AG09319 (cell line): ENCODE measurements around the gene PXK.
A peak's percentile ranks its signal among the peaks of the same experiment; 100 is the strongest.

Experiments used
- DNase-seq: peaks from one replicate; pipeline ENCODE4 v3.0.0-alpha.2; 2010; ENCODE audit warnings: low read depth; ENCODE audit errors: extremely low read depth
- TF ChIP-seq, protein P1 (sequence below): IDR thresholded peaks from 2 replicates; pipeline ENCODE4 v1.5.1; 2011; ENCODE audit warnings: low read depth, mild to moderate bottlenecking, inconsistent platforms, low read length, moderate library complexity

Gene PXK

DNA sequence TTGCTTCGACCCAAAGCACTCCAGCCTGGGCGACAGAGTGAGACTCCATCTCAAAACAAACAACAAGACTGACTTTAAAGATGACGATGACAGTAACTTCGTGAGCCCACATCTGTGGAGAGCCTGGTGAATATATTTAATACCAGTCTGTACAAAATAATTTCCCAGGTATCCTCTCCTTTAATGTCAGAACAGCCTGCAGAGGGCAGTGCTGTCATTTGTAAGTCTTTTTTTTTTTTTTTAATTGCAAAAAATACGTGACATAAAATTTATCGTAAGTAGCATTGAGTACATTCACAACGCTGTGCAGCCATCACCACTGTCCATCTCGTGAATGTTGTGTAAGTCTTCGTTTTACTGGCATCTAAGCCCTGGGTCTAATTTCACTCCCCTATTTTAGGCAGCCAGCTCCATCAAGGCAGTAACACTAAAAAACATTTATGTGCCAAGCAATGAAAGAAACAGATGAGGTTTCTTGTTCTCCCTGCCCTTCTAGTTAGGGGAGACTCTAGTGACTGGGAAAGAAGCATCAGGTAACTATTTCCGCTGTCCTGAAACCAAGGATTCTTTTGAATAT lies 25.0 kb upstream of the PXK start:
- TF ChIP-seq, protein P1, sequence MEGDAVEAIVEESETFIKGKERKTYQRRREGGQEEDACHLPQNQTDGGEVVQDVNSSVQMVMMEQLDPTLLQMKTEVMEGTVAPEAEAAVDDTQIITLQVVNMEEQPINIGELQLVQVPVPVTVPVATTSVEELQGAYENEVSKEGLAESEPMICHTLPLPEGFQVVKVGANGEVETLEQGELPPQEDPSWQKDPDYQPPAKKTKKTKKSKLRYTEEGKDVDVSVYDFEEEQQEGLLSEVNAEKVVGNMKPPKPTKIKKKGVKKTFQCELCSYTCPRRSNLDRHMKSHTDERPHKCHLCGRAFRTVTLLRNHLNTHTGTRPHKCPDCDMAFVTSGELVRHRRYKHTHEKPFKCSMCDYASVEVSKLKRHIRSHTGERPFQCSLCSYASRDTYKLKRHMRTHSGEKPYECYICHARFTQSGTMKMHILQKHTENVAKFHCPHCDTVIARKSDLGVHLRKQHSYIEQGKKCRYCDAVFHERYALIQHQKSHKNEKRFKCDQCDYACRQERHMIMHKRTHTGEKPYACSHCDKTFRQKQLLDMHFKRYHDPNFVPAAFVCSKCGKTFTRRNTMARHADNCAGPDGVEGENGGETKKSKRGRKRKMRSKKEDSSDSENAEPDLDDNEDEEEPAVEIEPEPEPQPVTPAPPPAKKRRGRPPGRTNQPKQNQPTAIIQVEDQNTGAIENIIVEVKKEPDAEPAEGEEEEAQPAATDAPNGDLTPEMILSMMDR = peak; percentile 48
- DNase-seq = peak; percentile 37

DNA sequence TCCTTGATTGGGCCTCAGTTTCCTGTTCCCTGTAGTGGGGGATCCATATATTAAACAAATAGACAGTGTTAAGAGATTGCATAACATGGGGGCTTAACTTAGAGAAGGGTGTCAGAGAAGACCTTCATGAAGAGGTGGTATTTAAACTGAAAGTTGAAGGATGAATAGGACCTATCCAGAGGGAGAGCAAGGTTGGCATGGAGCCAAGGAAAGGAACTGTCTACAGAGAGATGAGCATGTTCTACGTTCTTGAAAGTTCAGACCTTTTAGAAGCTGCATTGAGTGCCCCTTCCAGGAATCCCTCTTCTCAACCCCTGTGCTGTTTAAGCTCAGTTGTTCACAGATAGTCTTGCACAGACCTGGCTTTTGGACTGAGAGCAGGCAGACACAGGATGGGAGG lies 24.0 kb upstream of the PXK start:
- TF ChIP-seq, protein P1 = no peak
- no peak for DNase-seq

DNA sequence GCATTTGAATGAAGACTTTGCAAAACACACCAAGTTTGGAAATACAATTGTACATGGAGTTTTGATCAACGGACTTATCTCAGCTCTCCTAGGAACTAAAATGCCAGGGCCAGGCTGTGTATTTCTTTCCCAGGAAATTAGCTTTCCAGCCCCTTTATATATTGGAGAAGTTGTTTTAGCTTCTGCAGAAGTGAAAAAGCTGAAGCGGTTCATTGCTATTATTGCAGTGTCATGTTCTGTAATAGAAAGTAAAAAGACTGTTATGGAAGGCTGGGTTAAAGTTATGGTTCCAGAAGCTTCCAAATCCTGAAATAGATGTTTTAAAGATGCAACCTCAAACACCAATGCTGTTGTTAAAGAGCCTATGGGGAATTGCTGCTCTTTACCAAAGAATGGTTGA lies 14.9 kb upstream of the PXK start:
- TF ChIP-seq, protein P1 = no peak
- DNase-seq = no peak

DNA sequence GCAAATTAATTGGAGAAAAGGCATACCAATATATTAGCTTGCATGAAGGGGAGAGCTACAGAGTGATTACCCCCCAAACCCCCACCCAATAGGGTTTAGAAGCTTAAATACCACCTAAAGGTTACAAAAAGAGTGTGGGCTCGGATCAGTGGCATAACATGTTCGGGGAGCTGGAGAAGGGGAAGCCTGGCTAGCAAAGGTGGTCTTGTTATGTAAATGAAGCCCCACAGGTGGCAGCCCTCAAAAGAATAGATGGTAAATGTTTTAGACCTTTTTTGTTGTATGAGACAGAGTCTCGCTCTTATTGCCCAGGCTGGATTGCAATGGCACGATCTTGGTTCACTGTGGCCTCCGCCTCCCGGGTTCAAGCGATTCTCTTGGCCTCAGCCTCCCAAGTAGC lies 10.9 kb upstream of the PXK start:
- DNase-seq = no peak
- TF ChIP-seq, protein P1 = no peak

DNA sequence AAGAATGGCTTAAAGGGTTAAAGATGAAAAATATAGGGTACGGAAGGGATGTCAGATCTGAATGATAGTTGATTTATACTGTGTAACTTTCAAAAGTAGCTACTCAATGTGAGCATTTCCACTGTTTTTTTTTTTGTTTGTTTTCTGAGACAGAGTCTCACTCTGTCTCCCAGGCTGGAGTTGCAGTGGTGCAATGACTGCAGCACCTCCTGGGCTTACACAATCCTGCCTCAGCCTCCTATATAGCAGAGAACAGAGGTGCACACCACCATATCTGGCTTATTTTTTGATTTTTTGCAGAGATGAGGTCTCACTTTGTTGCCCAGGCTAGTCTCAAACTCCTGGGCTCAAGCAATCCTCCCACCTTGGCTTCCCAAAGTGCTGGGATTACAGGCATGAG lies 9.9 kb upstream of the PXK start:
- DNase-seq = no peak
- TF ChIP-seq, protein P1 = no peak

DNA sequence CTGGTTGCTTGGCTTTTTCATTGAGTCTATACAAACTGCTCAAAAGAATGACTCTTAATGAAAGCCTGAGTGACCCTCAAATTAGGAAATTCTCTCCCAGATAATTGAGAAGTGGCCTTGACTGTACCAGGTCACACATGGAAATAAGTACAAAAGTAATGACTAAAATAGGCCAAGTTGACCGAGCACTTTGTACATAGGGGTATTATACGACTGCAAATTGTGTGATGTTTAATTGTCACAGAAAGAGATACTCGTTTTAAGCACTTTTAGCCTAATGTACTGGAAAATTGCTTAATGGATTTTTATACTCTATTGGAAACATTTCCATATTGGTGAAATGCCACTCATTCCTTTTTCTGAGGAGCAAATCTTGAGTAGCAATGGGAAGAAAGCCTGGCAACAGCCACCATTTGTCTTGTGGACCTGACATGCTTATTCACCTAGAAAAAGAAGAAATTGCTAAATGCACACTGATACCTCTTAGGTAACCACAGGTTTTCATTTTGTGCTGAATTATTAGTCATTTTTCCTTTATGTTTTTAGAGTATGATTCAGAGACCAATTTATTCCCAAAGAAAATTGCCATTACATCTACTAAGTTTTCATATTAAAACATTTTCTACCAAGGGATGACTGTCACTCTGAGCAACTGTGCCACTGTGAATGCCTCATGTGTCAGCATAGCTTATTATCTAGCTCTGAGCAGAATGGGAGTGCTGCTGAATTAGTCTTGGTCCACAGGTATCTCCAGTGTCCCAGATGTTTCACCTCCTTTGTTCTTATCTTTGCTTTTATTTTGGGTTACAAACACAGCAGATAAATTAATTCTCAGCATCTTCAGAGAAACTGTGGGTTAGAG lies 8.9 kb upstream of the PXK start:
- TF ChIP-seq, protein P1 = no peak
- no peak for DNase-seq
